H1 (cell line): ENCODE data around the gene PRR36. TPM values are rescaled to one million over a fixed set of nuclear protein-coding genes. Genes with fewer than 3 reads are reported as not detected.

Source experiments
- CTCF ChIA-PET: fragments of 300-600 bp; sonication (Branson Sonifier 250); formaldehyde crosslinking; loops from one replicate; lab custom pipeline; 2021; ENCODE audit not compliant: partially characterized antibody; lab: Charles Lee
- POLR2A ChIA-PET: fragments of 300-600 bp; sonication (Branson Sonifier 250); formaldehyde crosslinking; loops from one replicate; lab custom pipeline; 2021; ENCODE audit warnings: inconsistent platforms; ENCODE audit not compliant: partially characterized antibody; lab: Charles Lee
- DNase-seq, 2 experiments: peaks; one replicate each; pipeline versions ENCODE4 v3.0.0 to v3.0.0-alpha.2; 2010 to 2022; ENCODE audit warnings: low spot score in 2 of 2, low read depth in 1 of 2, mixed read lengths in 1 of 2
- FAIRE-seq: peaks from 2 replicates; lab custom pipeline; 2011; peaks lifted over from hg19 to GRCh38; lab: Jason Lieb, UNC
- H2AFZ ChIP-seq: 2 replicates; pipeline ENCODE4 v1.8.1; 2012; ENCODE audit warnings: low read length, inconsistent platforms
- H2AK5ac ChIP-seq: 2 replicates; pipeline ENCODE4 v1.6.1; 2013; ENCODE audit warnings: low read depth, low read length
- H2BK120ac ChIP-seq: replicated peaks from 2 replicates; pipeline ENCODE3; 2013; ENCODE audit warnings: low read depth, low read length, inconsistent platforms
- H2BK12ac ChIP-seq: 2 replicates; pipeline ENCODE4 v1.6.1; 2013; ENCODE audit warnings: low read depth, low read length
- H2BK15ac ChIP-seq: 2 replicates; pipeline ENCODE4 v1.6.1; 2013; ENCODE audit warnings: low read length
- H2BK20ac ChIP-seq: 2 replicates; pipeline ENCODE4 v1.6.1; 2013; ENCODE audit warnings: low read length
- H2BK5ac ChIP-seq: 2 replicates; pipeline ENCODE4 v1.6.1; 2013; ENCODE audit warnings: low read depth, low read length
- H3K14ac ChIP-seq: 2 replicates; pipeline ENCODE4 v1.6.1; 2013; ENCODE audit warnings: inconsistent platforms; ENCODE audit not compliant: insufficient read length
- H3K18ac ChIP-seq: 2 replicates; pipeline ENCODE4 v1.6.1; 2013; ENCODE audit warnings: low read length; ENCODE audit errors: extremely low read depth
- H3K23ac ChIP-seq: 2 replicates; pipeline ENCODE4 v1.6.1; 2013; ENCODE audit warnings: inconsistent platforms; ENCODE audit not compliant: insufficient read length
- H3K23me2 ChIP-seq: 2 replicates; pipeline ENCODE4 v1.6.1; 2013; ENCODE audit warnings: low read depth, low read length
- H3K27ac ChIP-seq: 2 replicates; pipeline ENCODE4 v1.6.1; 2011; ENCODE audit warnings: low read depth, low read length, inconsistent platforms
- H3K27me3 ChIP-seq, 4 experiments: replicated peaks in 1 of 4; 1 replicate in 1 of 4; 2 replicates in 3 of 4; pipeline versions ENCODE4 v1.6.1 to v1.8.1; 2011 to 2013; ENCODE audit warnings: low read length in 3 of 4, mild to moderate bottlenecking in 3 of 4, inconsistent platforms in 2 of 4, mixed read lengths in 2 of 4, moderate library complexity in 1 of 4; ENCODE audit not compliant: control insufficient read depth in 3 of 4, insufficient read depth in 3 of 4; ENCODE audit errors: extremely low read depth in 1 of 4
- H3K36me3 ChIP-seq, 4 experiments: 2 replicates each; pipeline versions ENCODE4 v1.6.1 to v1.8.1; 2011 to 2013; ENCODE audit warnings: mild to moderate bottlenecking in 4 of 4, low read length in 3 of 4, moderate library complexity in 2 of 4, control low read depth in 1 of 4, inconsistent platforms in 1 of 4; ENCODE audit not compliant: insufficient read depth in 4 of 4, control insufficient read depth in 2 of 4
- H3K4ac ChIP-seq: replicated peaks from 2 replicates; pipeline ENCODE3; 2013; ENCODE audit warnings: low read length, low read depth, mixed read lengths, inconsistent platforms; ENCODE audit not compliant: insufficient read length
- H3K4me1 ChIP-seq, 4 experiments: replicated peaks in 1 of 4; 1 replicate in 1 of 4; 2 replicates in 3 of 4; pipeline versions ENCODE4 v1.6.1 to v1.8.1; 2011 to 2013; ENCODE audit warnings: low read length in 3 of 4, inconsistent platforms in 2 of 4, mixed read lengths in 1 of 4; ENCODE audit not compliant: insufficient read depth in 4 of 4, control insufficient read depth in 3 of 4
- H3K4me2 ChIP-seq, 2 experiments: 2 replicates each; pipeline versions ENCODE4 v1.6.1 to v1.8.1; 2011 to 2013; ENCODE audit warnings: low read depth in 2 of 2, low read length in 2 of 2, control low read depth in 1 of 2, inconsistent platforms in 1 of 2, mild to moderate bottlenecking in 1 of 2; ENCODE audit not compliant: insufficient read depth in 1 of 2
- H3K4me3 ChIP-seq, 4 experiments: fragments of 200-600, 300-600 bp in 1 of 4; sonication (generic), shearing (Covaris generic), sonication (Bioruptor Twin) in 1 of 4; 2 replicates each; pipeline versions ENCODE4 v1.5.1 to v1.8.1; 2011 to 2016; ENCODE audit warnings: low read length in 4 of 4, low read depth in 3 of 4, control low read depth in 2 of 4, inconsistent platforms in 2 of 4, mild to moderate bottlenecking in 2 of 4, mixed read lengths in 1 of 4, moderate library complexity in 1 of 4; ENCODE audit not compliant: insufficient read depth in 2 of 4; ENCODE audit errors: extremely low read depth in 1 of 4
- H3K56ac ChIP-seq: replicated peaks from 2 replicates; pipeline ENCODE3; 2013; ENCODE audit warnings: low read depth, mild to moderate bottlenecking, mixed read lengths, low read length, inconsistent platforms; ENCODE audit not compliant: insufficient read length
- H3K79me1 ChIP-seq: 2 replicates; pipeline ENCODE4 v1.6.1; 2013; ENCODE audit warnings: low read depth, low read length, control low read depth
- H3K79me2 ChIP-seq, 2 experiments: 2 replicates each; pipeline versions ENCODE4 v1.6.1 to v1.8.1; 2012 to 2013; ENCODE audit warnings: low read length in 2 of 2, mild to moderate bottlenecking in 2 of 2, inconsistent platforms in 1 of 2; ENCODE audit not compliant: insufficient read depth in 2 of 2, control insufficient read depth in 1 of 2
- H3K9ac ChIP-seq, 4 experiments: replicated peaks in 1 of 4; 1 replicate in 1 of 4; 2 replicates in 3 of 4; pipeline versions ENCODE4 v1.6.1 to v1.8.1; 2011 to 2013; ENCODE audit warnings: low read depth in 3 of 4, low read length in 3 of 4, control low read depth in 2 of 4, mild to moderate bottlenecking in 2 of 4, moderate library complexity in 2 of 4, inconsistent platforms in 1 of 4; ENCODE audit errors: extremely low read depth in 1 of 4
- H3K9me3 ChIP-seq, 2 experiments: 2 replicates each; pipeline versions ENCODE4 v1.6.1 to v1.8.1; 2012 to 2013; ENCODE audit warnings: mild to moderate bottlenecking in 2 of 2, moderate library complexity in 2 of 2, control low read depth in 1 of 2, inconsistent platforms in 1 of 2, low read depth in 1 of 2, low read length in 1 of 2, mixed read lengths in 1 of 2; ENCODE audit not compliant: insufficient read depth in 2 of 2
- H4K20me1 ChIP-seq, 2 experiments: replicated peaks in 1 of 2; 2 replicates each; pipeline versions ENCODE3 to v1.8.1; 2011 to 2013; ENCODE audit warnings: inconsistent platforms in 2 of 2, low read length in 2 of 2, mild to moderate bottlenecking in 1 of 2; ENCODE audit not compliant: insufficient read depth in 2 of 2, control insufficient read depth in 1 of 2
- H4K5ac ChIP-seq: 2 replicates; pipeline ENCODE4 v1.6.1; 2013; ENCODE audit warnings: low read length, low read depth, mixed read lengths, inconsistent platforms; ENCODE audit not compliant: insufficient read length
- H4K8ac ChIP-seq: 2 replicates; pipeline ENCODE4 v1.8.0; 2013; ENCODE audit warnings: mild to moderate bottlenecking, moderate library complexity, low read length, inconsistent platforms; ENCODE audit not compliant: insufficient read depth; ENCODE audit errors: extremely low read depth
- H4K91ac ChIP-seq: replicated peaks from 2 replicates; pipeline ENCODE3; 2013; ENCODE audit warnings: low read length, mixed read lengths, inconsistent platforms; ENCODE audit not compliant: insufficient read length
- CHD2 ChIP-seq: IDR thresholded peaks from 2 replicates; pipeline ENCODE4 v1.6.1; 2012; ENCODE audit warnings: low read length, improper control_type of control experiment
- CTBP2 ChIP-seq: IDR thresholded peaks from 2 replicates; pipeline ENCODE4 v1.7.0; 2011; ENCODE audit warnings: borderline replicate concordance, mild to moderate bottlenecking, moderate library complexity, mixed read lengths, low read length; ENCODE audit not compliant: insufficient read depth, insufficient read length
- KDM4A ChIP-seq: IDR thresholded peaks from one replicate; pipeline ENCODE4 v1.7.1; 2012; ENCODE audit warnings: low read depth, mild to moderate bottlenecking, moderate library complexity, low read length, inconsistent platforms; ENCODE audit not compliant: severe bottlenecking
- POLR2AphosphoS5 ChIP-seq: IDR thresholded peaks from 2 replicates; pipeline ENCODE4 v1.6.1; 2011; ENCODE audit warnings: low read depth, low read length
- TEAD4 ChIP-seq: IDR thresholded peaks from 2 replicates; pipeline ENCODE4 v1.6.1; 2012; ENCODE audit warnings: low read depth, low read length, inconsistent platforms, mixed read lengths
- WGBS, 2 experiments: shearing (Covaris generic) in 1 of 2; methylation state at CpG; one replicate each; pipeline versions ENCODE4 v1.1.6 to v1.1.7; 2013 to 2015; ENCODE audit warnings: low lambda C conversion rate in 2 of 2, mixed read lengths in 2 of 2, inconsistent platforms in 1 of 2, low coverage in 1 of 2, missing lambda C conversion rate in 1 of 2; ENCODE audit not compliant: insufficient replicate concordance in 2 of 2, insufficient coverage in 1 of 2, insufficient read length in 1 of 2; ENCODE audit errors: extremely low coverage in 1 of 2, missing lambda C conversion rate in 1 of 2; 5-methylcytosine and 5-hydroxymethylcytosine counted together
- polyA plus RNA-seq, 7 experiments: library from polyadenylated mRNA; depleted of rRNA in 3 of 7; stranded (reverse) in 5 of 7; unstranded in 2 of 7; fragments of >200 nt in 5 of 7; fragments of 200-250 nt in 2 of 7; gene quantifications; 1 replicate in 5 of 7; 2 replicates in 1 of 7; 4 replicates in 1 of 7; pipeline versions ENCODE4 v1.2.1 to v1.2.3, GENCODE V29; 2011 to 2013; ENCODE audit warnings: missing spikeins in 2 of 7, mixed read lengths in 2 of 7
- total RNA-seq: library from RNA; stranded (reverse); fragmentation: NEBNext Ultra II Directional; extraction: Animal tissue kit (Norgen Biotek cat#: 25700); gene quantifications from 2 replicates; pipeline ENCODE4 v1.2.1, GENCODE V29; 2021

The PRR36 gene
- total and polyA plus RNA-seq, 2 of the 8 experiments (the other 6 are each of a cell fraction or from before 2014, with no cell fraction given): 1.6 to 23.9 TPM

GRCh38 chr19:7912144-7912696 lies 38.0 kb upstream of the PRR36 start:
- no peak overlapping the region for H2BK20ac ChIP-seq
- H3K4ac ChIP-seq: no peak overlapping the region
- H4K20me1 ChIP-seq: peaks cover 5 to 20% of the 10 kb centered on the region in 2 experiments
- H3K14ac ChIP-seq: no peak overlapping the region
- ChIA-PET CTCF (interaction anchor here (1.2 to 2.3 kb wide), 10 partner anchors 9 to 59 kb away, joined by 3 to 9 read pairs (median 4); no protein-coding TSS in a partner anchor), POLR2A (interaction anchor here (1.4 to 2.3 kb wide), 5 partner anchors 9 to 43 kb away, joined by 3 to 8 read pairs (median 7); partner anchors contain the start of gene MAP2K7)
- H3K79me1 ChIP-seq: 0 out of 2 replicates have a peak, but pooled peaks cover 2% of the 10 kb centered on the region
- no peak overlapping the region for H4K5ac ChIP-seq
- FAIRE-seq: no peak
- no peak overlapping the region for H3K18ac ChIP-seq
- no peak for DNase-seq
- peaks cover 0 to 2% of the 10 kb centered on the region in 2 experiments; a peak in 1 of 4 replicates for H3K79me2 ChIP-seq
- H3K9ac ChIP-seq: no peak overlapping the region
- no peak overlapping the region for H2AFZ ChIP-seq
- H3K27me3 ChIP-seq: peaks cover 12 to 27% (median 22%) of the 10 kb centered on the region in 4 experiments; a peak in 6 of 7 replicates
- H3K23ac ChIP-seq: no peak overlapping the region
- H3K4me1 ChIP-seq: peaks cover 0 to 3% (median 2%) of the 10 kb centered on the region in 4 experiments; a peak in 4 of 7 replicates
- no peak overlapping the region for H4K8ac ChIP-seq
- H3K9me3 ChIP-seq: no peaks in the 10 kb centered on the region
- H2BK5ac ChIP-seq: no peak overlapping the region
- no peak overlapping the region for H2AK5ac ChIP-seq
- no peak overlapping the region for H3K4me2 ChIP-seq
- no peak overlapping the region for H2BK12ac ChIP-seq
- TF ChIP-seq CTBP2 (no peak), TEAD4 (no peak), CHD2 (no peak), KDM4A (no peak), POLR2AphosphoS5 (no peak)
- H3K36me3 ChIP-seq: peaks cover 5 to 30% (median 16%) of the 10 kb centered on the region in 4 experiments; a peak in 4 of 8 replicates
- 95% methylated on average over 15 of the region's 31 CpGs; no CpG with 5 or more reads in 1 of the 2 experiments for WGBS, 2 experiments
- no peak overlapping the region for H2BK120ac ChIP-seq
- no peak overlapping the region for H3K56ac ChIP-seq
- no peak overlapping the region for H3K27ac ChIP-seq
- H2BK15ac ChIP-seq: no peak overlapping the region
- no peak overlapping the region for H3K4me3 ChIP-seq
- no peak overlapping the region for H4K91ac ChIP-seq
- H3K23me2 ChIP-seq: peaks cover 5% of the 10 kb centered on the region; the same call in 1 of the 2 replicates
